ENCODE results near the gene RFX4.
A peak's percentile ranks its signal among the peaks of the same experiment; 100 is the strongest.

RFX4 gene

DNA sequence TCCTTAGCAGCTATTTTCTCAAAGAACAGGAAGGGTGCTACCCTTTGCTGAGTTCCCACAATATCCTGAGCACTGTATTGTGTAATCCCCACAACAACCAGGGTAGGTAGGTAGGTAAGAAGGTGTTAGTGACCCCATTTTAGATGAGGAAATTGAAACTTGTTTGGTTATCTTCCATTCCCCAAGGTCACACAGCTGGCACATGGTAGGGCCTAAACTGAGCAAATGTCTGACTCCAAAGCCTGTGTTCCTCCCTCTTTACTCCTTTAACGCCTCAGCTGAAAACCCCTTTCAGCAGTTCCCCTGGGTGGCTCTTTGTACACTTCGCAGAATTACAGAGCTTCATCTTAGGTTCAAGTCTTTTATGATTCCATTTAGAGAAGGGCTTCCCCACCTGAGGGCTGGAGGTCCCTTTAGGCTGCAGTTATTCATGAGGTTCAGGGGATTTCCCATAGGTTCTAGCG is 165.2 kb downstream of the RFX4 start:
- no peak overlapping the region for H3K4me3 ChIP-seq (ENCODE audit: low read depth in 1 of 5, low read length in 5 of 5)
- no peak overlapping the region for H3K9ac ChIP-seq (ENCODE audit: low read length in 5 of 5)
- H3K9me3 ChIP-seq (ENCODE audit: control insufficient read depth in 5 of 5, low read length in 5 of 5): peaks cover 0 to 2% (median 0%) of the 10 kb centered on the region in 5 donors
- H3K27ac ChIP-seq (ENCODE audit: low read depth, low read length): no peak overlapping the region
- H3K36me3 ChIP-seq (ENCODE audit: control insufficient read depth in 5 of 5, insufficient read depth in 5 of 5, low read length in 5 of 5): no peaks in the 10 kb centered on the region
- no peaks in the 10 kb centered on the region for H3K27me3 ChIP-seq (ENCODE audit: control insufficient read depth in 5 of 5, insufficient read depth in 4 of 5, low read length in 5 of 5)
- H3K4me1 ChIP-seq (ENCODE audit: control insufficient read depth in 5 of 5, insufficient read depth in 5 of 5, low read length in 5 of 5): no peaks in the 10 kb centered on the region

GRCh38 chr12:106750524-106750923 is 167.7 kb downstream of the RFX4 start:
- Histone ChIP-seq H3K9ac (ENCODE audit: low read length in 5 of 5) (no peak overlapping the region), H3K27ac (ENCODE audit: low read depth, low read length) (no peak overlapping the region), H3K27me3 (ENCODE audit: control insufficient read depth in 5 of 5, insufficient read depth in 4 of 5, low read length in 5 of 5) (no peaks in the 10 kb centered on the region), H3K36me3 (ENCODE audit: control insufficient read depth in 5 of 5, insufficient read depth in 5 of 5, low read length in 5 of 5) (no peaks in the 10 kb centered on the region), H3K9me3 (ENCODE audit: control insufficient read depth in 5 of 5, low read length in 5 of 5) (peaks cover 0 to 2% (median 0%) of the 10 kb centered on the region in 5 donors), H3K4me1 (ENCODE audit: control insufficient read depth in 5 of 5, insufficient read depth in 5 of 5, low read length in 5 of 5) (peaks cover 0 to 4% (median 0%) of the 10 kb centered on the region in 5 donors), H3K4me3 (ENCODE audit: low read depth in 1 of 5, low read length in 5 of 5) (no peak overlapping the region)

- Histone ChIP-seq H3K27me3 (ENCODE audit: control insufficient read depth in 5 of 5, insufficient read depth in 4 of 5, low read length in 5 of 5) (no peaks in the 10 kb centered on the region), H3K9me3 (ENCODE audit: control insufficient read depth in 5 of 5, low read length in 5 of 5) (peaks cover 0 to 2% (median 0%) of the 10 kb centered on the region in 5 donors), H3K27ac (ENCODE audit: low read depth, low read length) (no peak overlapping the region), H3K36me3 (ENCODE audit: control insufficient read depth in 5 of 5, insufficient read depth in 5 of 5, low read length in 5 of 5) (no peaks in the 10 kb centered on the region), H3K4me3 (ENCODE audit: low read depth in 1 of 5, low read length in 5 of 5) (no peak overlapping the region), H3K4me1 (ENCODE audit: control insufficient read depth in 5 of 5, insufficient read depth in 5 of 5, low read length in 5 of 5) (peaks cover 0 to 29% (median 10%) of the 10 kb centered on the region in 5 donors), H3K9ac (ENCODE audit: low read length in 5 of 5) (no peak overlapping the region)
Measured at GRCh38 chr12:106753526-106753925, 170.7 kb downstream of the RFX4 start.

GRCh38 chr12:106754331-106754730 is 171.5 kb downstream of the RFX4 start:
- Histone ChIP-seq H3K9me3 (ENCODE audit: control insufficient read depth in 5 of 5, low read length in 5 of 5) (peaks cover 0 to 2% (median 0%) of the 10 kb centered on the region in 5 donors), H3K9ac (ENCODE audit: low read length in 5 of 5) (no peak overlapping the region), H3K36me3 (ENCODE audit: control insufficient read depth in 5 of 5, insufficient read depth in 5 of 5, low read length in 5 of 5) (no peaks in the 10 kb centered on the region), H3K4me3 (ENCODE audit: low read depth in 1 of 5, low read length in 5 of 5) (no peak overlapping the region), H3K27ac (ENCODE audit: low read depth, low read length) (no peak overlapping the region), H3K4me1 (ENCODE audit: control insufficient read depth in 5 of 5, insufficient read depth in 5 of 5, low read length in 5 of 5) (peaks cover 2 to 37% (median 18%) of the 10 kb centered on the region in 5 donors), H3K27me3 (ENCODE audit: control insufficient read depth in 5 of 5, insufficient read depth in 4 of 5, low read length in 5 of 5) (no peaks in the 10 kb centered on the region)

DNA sequence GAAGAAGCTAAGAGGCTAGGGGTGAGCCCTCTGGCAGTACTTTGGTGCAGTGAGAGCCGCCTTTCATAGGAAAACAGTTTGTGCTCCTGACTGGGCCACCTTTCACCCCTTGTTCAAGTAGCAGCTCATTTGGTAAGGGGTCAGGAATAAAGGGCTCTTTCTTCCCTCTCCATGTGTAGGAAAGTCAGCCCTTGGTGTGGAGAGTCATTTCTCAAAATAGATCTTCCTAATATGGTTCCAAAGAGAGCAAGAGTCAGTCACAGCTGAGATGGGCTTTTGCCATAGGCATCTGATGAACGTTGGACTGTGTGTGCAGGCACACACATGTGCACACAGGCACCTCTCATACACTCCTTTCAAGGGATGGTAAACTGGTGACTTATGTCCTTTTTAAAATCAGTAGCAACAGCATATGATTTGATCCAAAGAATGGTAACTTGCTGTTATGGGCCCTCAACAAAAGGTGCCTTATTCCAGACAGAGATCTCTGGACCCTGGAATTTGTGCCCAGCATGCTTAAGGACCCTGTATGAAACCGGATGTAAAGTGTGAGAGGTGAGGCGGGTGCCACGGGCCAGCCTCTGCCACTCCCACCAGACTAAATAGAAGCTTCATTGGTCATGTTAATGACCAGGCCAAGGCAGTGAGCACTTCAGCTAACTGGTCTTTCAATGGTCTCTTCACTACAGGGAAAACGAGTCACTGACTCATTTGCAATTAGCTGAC is 175.0 kb downstream of the RFX4 start:
- H3K4me1 ChIP-seq (ENCODE audit: control insufficient read depth in 5 of 5, insufficient read depth in 5 of 5, low read length in 5 of 5): peaks cover 8 to 54% (median 34%) of the 10 kb centered on the region in 5 donors
- peak overlapping the region; percentile 93 for H3K27ac ChIP-seq (ENCODE audit: low read depth, low read length)
- H3K36me3 ChIP-seq (ENCODE audit: control insufficient read depth in 5 of 5, insufficient read depth in 5 of 5, low read length in 5 of 5): no peaks in the 10 kb centered on the region

GRCh38 chr12:106758349-106759110 is 175.7 kb downstream of the RFX4 start:
- H3K27me3 ChIP-seq (ENCODE audit: control insufficient read depth in 5 of 5, insufficient read depth in 4 of 5, low read length in 5 of 5): no peaks in the 10 kb centered on the region
- no peak overlapping the region for H3K4me3 ChIP-seq (ENCODE audit: low read depth in 1 of 5, low read length in 5 of 5)
- no peaks in the 10 kb centered on the region for H3K9me3 ChIP-seq (ENCODE audit: control insufficient read depth in 5 of 5, low read length in 5 of 5)
- no peaks in the 10 kb centered on the region for H3K36me3 ChIP-seq (ENCODE audit: control insufficient read depth in 5 of 5, insufficient read depth in 5 of 5, low read length in 5 of 5)
- H3K9ac ChIP-seq (ENCODE audit: low read length in 5 of 5): peak overlapping the region in 4 of 5 donors; percentile 51 to 82 (median 59)
- peak overlapping the region; percentile 93 for H3K27ac ChIP-seq (ENCODE audit: low read depth, low read length)
- peaks cover 8 to 54% (median 34%) of the 10 kb centered on the region in 5 donors for H3K4me1 ChIP-seq (ENCODE audit: control insufficient read depth in 5 of 5, insufficient read depth in 5 of 5, low read length in 5 of 5)

More for the DNA sequence above, 175.0 kb downstream of the RFX4 start:
- Histone ChIP-seq H3K4me3 (ENCODE audit: low read depth in 1 of 5, low read length in 5 of 5) (no peak overlapping the region), H3K9ac (ENCODE audit: low read length in 5 of 5) (peak overlapping the region in 3 of 5 donors; percentile 33 to 58 (median 45)), H3K27me3 (ENCODE audit: control insufficient read depth in 5 of 5, insufficient read depth in 4 of 5, low read length in 5 of 5) (no peaks in the 10 kb centered on the region), H3K9me3 (ENCODE audit: control insufficient read depth in 5 of 5, low read length in 5 of 5) (peaks cover 0 to under 1% (median 0%) of the 10 kb centered on the region in 5 donors)

DNA sequence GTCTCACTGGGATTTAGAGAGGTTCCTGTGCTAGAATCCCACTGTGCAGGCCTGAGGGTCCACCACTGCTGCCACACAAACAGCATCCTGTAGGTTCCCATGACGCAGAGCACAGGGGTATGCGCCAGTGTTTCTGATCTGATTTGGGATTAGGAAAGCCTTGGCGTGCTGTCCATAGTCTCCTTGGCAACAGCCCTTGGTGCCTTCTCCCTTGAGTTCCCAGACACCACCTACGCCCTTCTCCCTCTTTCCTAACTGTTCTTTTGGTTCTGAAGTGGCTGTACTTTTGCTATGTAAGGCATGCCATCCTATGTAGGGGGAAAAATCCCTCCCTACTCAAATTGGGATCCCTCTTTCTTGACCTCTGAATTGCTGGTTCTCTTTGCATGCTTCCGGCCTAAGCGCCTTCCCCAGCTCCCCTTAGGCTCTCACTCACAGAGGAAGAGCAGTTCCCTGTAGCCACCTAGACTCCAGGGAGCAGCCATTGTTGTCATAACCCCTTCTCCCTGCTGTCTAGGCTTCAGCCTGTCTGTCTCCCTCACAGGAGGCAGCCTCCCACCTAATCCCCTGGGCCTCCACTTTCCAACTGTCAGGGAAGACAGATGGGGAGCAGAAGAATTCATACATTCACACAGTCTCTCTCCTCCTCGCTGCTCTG is 176.9 kb downstream of the RFX4 start:
- peak overlapping the region in 4 of 5 donors; percentile 45 to 82 (median 66) for H3K9ac ChIP-seq (ENCODE audit: low read length in 5 of 5)
- no peaks in the 10 kb centered on the region for H3K36me3 ChIP-seq (ENCODE audit: control insufficient read depth in 5 of 5, insufficient read depth in 5 of 5, low read length in 5 of 5)
- peak overlapping the region; percentile 17 to 58 (median 40) for H3K4me3 ChIP-seq (ENCODE audit: low read depth in 1 of 5, low read length in 5 of 5)
- no peaks in the 10 kb centered on the region for H3K9me3 ChIP-seq (ENCODE audit: control insufficient read depth in 5 of 5, low read length in 5 of 5)
- peak overlapping the region; percentile 93 for H3K27ac ChIP-seq (ENCODE audit: low read depth, low read length)
- peaks cover 8 to 61% (median 34%) of the 10 kb centered on the region in 5 donors for H3K4me1 ChIP-seq (ENCODE audit: control insufficient read depth in 5 of 5, insufficient read depth in 5 of 5, low read length in 5 of 5)
- H3K27me3 ChIP-seq (ENCODE audit: control insufficient read depth in 5 of 5, insufficient read depth in 4 of 5, low read length in 5 of 5): no peaks in the 10 kb centered on the region

DNA sequence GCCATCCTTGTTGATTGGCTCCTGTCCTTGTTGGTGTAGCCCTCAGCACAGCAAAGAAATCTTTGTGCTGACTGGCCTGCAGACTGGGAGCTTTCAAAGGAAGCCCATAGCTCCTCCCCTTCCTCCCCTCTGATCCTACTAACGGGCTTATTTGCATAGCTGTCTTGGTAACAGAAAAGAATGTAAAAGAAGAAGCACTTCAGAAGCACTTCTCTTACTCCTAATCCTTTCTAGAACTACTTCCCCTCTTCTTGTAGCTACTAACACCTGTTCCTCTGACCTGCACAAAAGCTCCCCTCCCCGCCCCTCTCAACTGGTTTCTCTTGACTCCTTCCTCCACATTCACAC is 177.4 kb downstream of the RFX4 start:
- peaks cover 8 to 64% (median 38%) of the 10 kb centered on the region in 5 donors for H3K4me1 ChIP-seq (ENCODE audit: control insufficient read depth in 5 of 5, insufficient read depth in 5 of 5, low read length in 5 of 5)
- peak overlapping the region in 4 of 5 donors; percentile 45 to 82 (median 66) for H3K9ac ChIP-seq (ENCODE audit: low read length in 5 of 5)
- H3K4me3 ChIP-seq (ENCODE audit: low read depth in 1 of 5, low read length in 5 of 5): peak overlapping the region; percentile 17 to 58 (median 40)
- H3K27me3 ChIP-seq (ENCODE audit: control insufficient read depth in 5 of 5, insufficient read depth in 4 of 5, low read length in 5 of 5): no peaks in the 10 kb centered on the region
- peak overlapping the region; percentile 93 for H3K27ac ChIP-seq (ENCODE audit: low read depth, low read length)
- H3K9me3 ChIP-seq (ENCODE audit: control insufficient read depth in 5 of 5, low read length in 5 of 5): no peaks in the 10 kb centered on the region
- H3K36me3 ChIP-seq (ENCODE audit: control insufficient read depth in 5 of 5, insufficient read depth in 5 of 5, low read length in 5 of 5): no peaks in the 10 kb centered on the region

GRCh38 chr12:106764220-106764619 is 181.4 kb downstream of the RFX4 start:
- Histone ChIP-seq H3K36me3 (ENCODE audit: control insufficient read depth in 5 of 5, insufficient read depth in 5 of 5, low read length in 5 of 5) (no peaks in the 10 kb centered on the region), H3K27me3 (ENCODE audit: control insufficient read depth in 5 of 5, insufficient read depth in 4 of 5, low read length in 5 of 5) (peaks cover 0 to 4% (median 0%) of the 10 kb centered on the region in 5 donors), H3K4me1 (ENCODE audit: control insufficient read depth in 5 of 5, insufficient read depth in 5 of 5, low read length in 5 of 5) (peaks cover 7 to 60% (median 49%) of the 10 kb centered on the region in 5 donors), H3K9ac (ENCODE audit: low read length in 5 of 5) (no peak overlapping the region), H3K9me3 (ENCODE audit: control insufficient read depth in 5 of 5, low read length in 5 of 5) (no peaks in the 10 kb centered on the region), H3K4me3 (ENCODE audit: low read depth in 1 of 5, low read length in 5 of 5) (no peak overlapping the region), H3K27ac (ENCODE audit: low read depth, low read length) (peak overlapping the region; percentile 5)

All from subcutaneous abdominal adipose tissue (tissue), 5 donors.